Body of pancreas (tissue), 4 donors: ENCODE data around the gene ADAMTS20.

Source experiments
- CTCF ChIP-seq, 7 experiments: fragments of 450-650 bp in 4 of 7; fragments of 200-600 bp in 3 of 7; sonication (generic) in 3 of 7; IDR thresholded peaks; one replicate each; pipeline ENCODE4 v1.5.1; 2016 to 2019; ENCODE audit warnings: antibody characterized with exemption in 7 of 7
- POLR2A ChIP-seq, 3 donors: fragments of 450-650 bp; IDR thresholded peaks; one replicate each; pipeline ENCODE4 v1.6.1; 2016; ENCODE audit warnings: antibody characterized with exemption in 3 of 3, mild to moderate bottlenecking in 2 of 3

DNA sequence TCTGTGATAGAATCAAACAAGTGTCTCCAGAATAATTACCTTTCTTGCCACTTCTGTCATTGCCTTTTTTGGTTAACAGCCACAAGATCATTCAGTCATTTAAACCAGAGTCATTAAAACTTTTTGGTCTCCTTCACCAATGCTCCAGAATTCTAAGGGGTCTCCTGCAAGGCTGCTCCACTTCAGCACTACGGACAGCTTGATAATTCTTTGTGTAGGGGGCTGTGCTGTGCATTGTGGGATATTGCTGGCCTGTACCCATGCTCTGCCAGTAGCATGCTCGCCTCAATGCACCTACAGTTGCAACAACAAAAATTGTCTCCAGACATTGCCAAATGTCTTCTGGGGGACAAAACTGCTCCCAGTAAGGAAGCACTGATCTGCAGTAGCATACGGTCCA is 7.3 kb downstream of the ADAMTS20 start:
- TF ChIP-seq CTCF (IDR thresholded peaks at IDR 0.05) (no peak), POLR2A (IDR thresholded peaks at IDR 0.05) (no peak)
